ENCODE results near the gene FHOD1. TPM values are rescaled to one million over a fixed set of nuclear protein-coding genes. Genes with fewer than 3 reads are reported as not detected.

FHOD1 gene
- total and polyA plus RNA-seq, 2 of the 4 experiments (the other 2 are of a cell fraction): 13.8 to 64.0 TPM

GRCh38 chr16:67216612-67217490 lies 30.4 kb downstream of the FHOD1 start:
- in situ Hi-C loops (cut with MboI; ENCODE audit: low sequenced_read_pairs) (no loop called here), dilution Hi-C loops (cut with HindIII; ENCODE audit: low sequenced_read_pairs, unreplicated experiment) (no loop called here), intact Hi-C loops (cut with micrococcal nuclease) (no loop called here)
- H3K9ac ChIP-seq (ENCODE audit: low read depth, low read length): no peak overlapping the region
- no peak overlapping the region for H4K5ac ChIP-seq (ENCODE audit: low read depth, low read length)
- H4K8ac ChIP-seq (ENCODE audit: low read depth in 2 of 2, low read length in 2 of 2): no peak overlapping the region
- H3K14ac ChIP-seq (replicated peaks; ENCODE audit: low read depth, low read length): no peak overlapping the region
- no TSS peak for BruUV-seq (replicated peaks)
- no peak overlapping the region for H3K4me2 ChIP-seq (ENCODE audit: low read depth, low read length)
- H2BK120ac ChIP-seq (ENCODE audit: low read depth, low read length): no peak overlapping the region
- no peak overlapping the region for H2AK9ac ChIP-seq (replicated peaks; ENCODE audit: low read depth, low read length, poor library complexity)
- no peaks in the 10 kb centered on the region for H3K9me1 ChIP-seq (ENCODE audit: insufficient read depth, low read length)
- no peak overlapping the region for H2BK15ac ChIP-seq (ENCODE audit: low read depth, low read length)
- H2BK20ac ChIP-seq (ENCODE audit: low read depth, low read length): no peak overlapping the region
- no peaks in the 10 kb centered on the region for H4K20me1 ChIP-seq (ENCODE audit: insufficient read depth, low read length)
- DNase-seq: no peak
- peak overlapping the region; percentile 54 for H2AFZ ChIP-seq (replicated peaks; ENCODE audit: low read length, poor library complexity)
- no peaks in the 10 kb centered on the region; a peak in 1 of 4 replicates for H3K79me1 ChIP-seq (ENCODE audit: low read depth in 1 of 2, low read length in 2 of 2)
- no peak overlapping the region for H2AK5ac ChIP-seq (ENCODE audit: low read depth, low read length)
- no peaks in the 10 kb centered on the region for H3K4me1 ChIP-seq (ENCODE audit: control insufficient read depth, insufficient read depth, low read length)
- no peaks in the 10 kb centered on the region for H3K27me3 ChIP-seq (ENCODE audit: control insufficient read depth, insufficient read depth, low read length)
- H4K91ac ChIP-seq (ENCODE audit: insufficient read depth, low read depth, low read length): no peak overlapping the region
- H3K36me3 ChIP-seq (ENCODE audit: control insufficient read depth, insufficient read depth, low read length): peaks cover 4% of the 10 kb centered on the region; the same call in 1 of the 2 replicates
- peak; percentile 64 for ATAC-seq (ENCODE audit: low read depth)
- H3K4ac ChIP-seq (ENCODE audit: low read depth, low read length): no peak overlapping the region
- no peak overlapping the region for H3K4me3 ChIP-seq (ENCODE audit: insufficient read depth, low read depth, low read length)
- H3K18ac ChIP-seq (ENCODE audit: low read depth, low read length): no peak overlapping the region
- no peaks in the 10 kb centered on the region for H3K9me3 ChIP-seq (ENCODE audit: control insufficient read depth, insufficient read depth, low read length)
- no peak overlapping the region for H3K56ac ChIP-seq (ENCODE audit: extremely low read depth, insufficient read depth, low read length)
- POLR2A ChIA-PET (ENCODE audit: unreplicated experiment): interaction anchor here (0.7 kb wide), 1 partner anchor 172 kb away, joined by 4 read pairs; no protein-coding TSS in a partner anchor
- TF ChIP-seq RFX5 (IDR thresholded peaks at IDR 0.05; ENCODE audit: low read depth, low read length): no peak
- TF ChIP-seq, protein P1, sequence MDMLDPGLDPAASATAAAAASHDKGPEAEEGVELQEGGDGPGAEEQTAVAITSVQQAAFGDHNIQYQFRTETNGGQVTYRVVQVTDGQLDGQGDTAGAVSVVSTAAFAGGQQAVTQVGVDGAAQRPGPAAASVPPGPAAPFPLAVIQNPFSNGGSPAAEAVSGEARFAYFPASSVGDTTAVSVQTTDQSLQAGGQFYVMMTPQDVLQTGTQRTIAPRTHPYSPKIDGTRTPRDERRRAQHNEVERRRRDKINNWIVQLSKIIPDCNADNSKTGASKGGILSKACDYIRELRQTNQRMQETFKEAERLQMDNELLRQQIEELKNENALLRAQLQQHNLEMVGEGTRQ (IDR thresholded peaks at IDR 0.05; ENCODE audit: low read depth, low read length): no peak
- TF ChIP-seq MAZ (IDR thresholded peaks at IDR 0.05; ENCODE audit: borderline replicate concordance, low read depth, low read length): no peak
- TF ChIP-seq FOS (IDR thresholded peaks at IDR 0.05; ENCODE audit: low read depth, low read length): no peak
- TF ChIP-seq POLR2A (IDR thresholded peaks at IDR 0.05; ENCODE audit: low read depth, low read length): no peak
- TF ChIP-seq CHD1 (IDR thresholded peaks at IDR 0.05; ENCODE audit: low read depth, low read length): no peak
- TF ChIP-seq RCOR1 (IDR thresholded peaks at IDR 0.05; ENCODE audit: insufficient replicate concordance, low read length): no peak
- no peak for TF ChIP-seq RAD21 (IDR thresholded peaks at IDR 0.05; ENCODE audit: low read length)
- TF ChIP-seq, protein P2, sequence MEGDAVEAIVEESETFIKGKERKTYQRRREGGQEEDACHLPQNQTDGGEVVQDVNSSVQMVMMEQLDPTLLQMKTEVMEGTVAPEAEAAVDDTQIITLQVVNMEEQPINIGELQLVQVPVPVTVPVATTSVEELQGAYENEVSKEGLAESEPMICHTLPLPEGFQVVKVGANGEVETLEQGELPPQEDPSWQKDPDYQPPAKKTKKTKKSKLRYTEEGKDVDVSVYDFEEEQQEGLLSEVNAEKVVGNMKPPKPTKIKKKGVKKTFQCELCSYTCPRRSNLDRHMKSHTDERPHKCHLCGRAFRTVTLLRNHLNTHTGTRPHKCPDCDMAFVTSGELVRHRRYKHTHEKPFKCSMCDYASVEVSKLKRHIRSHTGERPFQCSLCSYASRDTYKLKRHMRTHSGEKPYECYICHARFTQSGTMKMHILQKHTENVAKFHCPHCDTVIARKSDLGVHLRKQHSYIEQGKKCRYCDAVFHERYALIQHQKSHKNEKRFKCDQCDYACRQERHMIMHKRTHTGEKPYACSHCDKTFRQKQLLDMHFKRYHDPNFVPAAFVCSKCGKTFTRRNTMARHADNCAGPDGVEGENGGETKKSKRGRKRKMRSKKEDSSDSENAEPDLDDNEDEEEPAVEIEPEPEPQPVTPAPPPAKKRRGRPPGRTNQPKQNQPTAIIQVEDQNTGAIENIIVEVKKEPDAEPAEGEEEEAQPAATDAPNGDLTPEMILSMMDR (conservative IDR thresholded peaks at IDR 0.05; ENCODE audit: low read depth, low read length): no peak
- TF ChIP-seq SMC3 (IDR thresholded peaks at IDR 0.05; ENCODE audit: low read depth, low read length): no peak
- no peak for TF ChIP-seq BHLHE40 (IDR thresholded peaks at IDR 0.05; ENCODE audit: low read depth, low read length)
- TF ChIP-seq MAFK (IDR thresholded peaks at IDR 0.05; ENCODE audit: low read depth, low read length): no peak
- no peak for TF ChIP-seq CEBPB (IDR thresholded peaks at IDR 0.05; ENCODE audit: low read depth, low read length)
- TF ChIP-seq MXI1 (IDR thresholded peaks at IDR 0.05; ENCODE audit: borderline replicate concordance, low read depth, low read length): no peak
- TF ChIP-seq NFE2L2 (IDR thresholded peaks at IDR 0.05; ENCODE audit: low read depth, low read length): no peak
- CTCF ChIA-PET: no interaction called here
- H3K23ac ChIP-seq (ENCODE audit: low read depth, low read length): no peak overlapping the region
- H2BK5ac ChIP-seq (ENCODE audit: low read depth, low read length, poor library complexity, severe bottlenecking): no peak overlapping the region
- 66% methylated on average over 11 of the region's 18 CpGs; no CpG with 5 or more reads in 1 of the 2 experiments for WGBS, 2 experiments (ENCODE audit: extremely low coverage in 2 of 2, insufficient read length in 1 of 2)
- H3K27ac ChIP-seq (ENCODE audit: insufficient read depth, low read length): no peak overlapping the region
